Neuron (in vitro differentiated cells): ENCODE results near the gene MEPE.
"Not testable (repeated sequence)": the region's sequence is repeated elsewhere in the genome, so short reads cannot be mapped to it uniquely, and the experiment has no call there.

Experiments
- H2AFZ ChIP-seq: one replicate; pipeline ENCODE4 v1.6.1; 2013; ENCODE audit warnings: low read depth, mild to moderate bottlenecking, inconsistent platforms, low read length, moderate library complexity
- H3K27me3 ChIP-seq: one replicate; pipeline ENCODE4 v1.6.1; 2013; ENCODE audit warnings: low read length; ENCODE audit not compliant: insufficient read depth
- H3K36me3 ChIP-seq: one replicate; pipeline ENCODE4 v1.6.1; 2013; ENCODE audit warnings: low read length; ENCODE audit not compliant: insufficient read depth
- H3K4me1 ChIP-seq: one replicate; pipeline ENCODE4 v1.6.1; 2013; ENCODE audit warnings: low read length; ENCODE audit not compliant: insufficient read depth
- H3K4me3 ChIP-seq: 2 replicates; pipeline ENCODE4 v1.5.1; 2013; ENCODE audit warnings: mild to moderate bottlenecking, low read length, moderate library complexity
- H3K9me3 ChIP-seq: one replicate; pipeline ENCODE4 v1.6.1; 2013; ENCODE audit warnings: low read length

Gene MEPE

DNA sequence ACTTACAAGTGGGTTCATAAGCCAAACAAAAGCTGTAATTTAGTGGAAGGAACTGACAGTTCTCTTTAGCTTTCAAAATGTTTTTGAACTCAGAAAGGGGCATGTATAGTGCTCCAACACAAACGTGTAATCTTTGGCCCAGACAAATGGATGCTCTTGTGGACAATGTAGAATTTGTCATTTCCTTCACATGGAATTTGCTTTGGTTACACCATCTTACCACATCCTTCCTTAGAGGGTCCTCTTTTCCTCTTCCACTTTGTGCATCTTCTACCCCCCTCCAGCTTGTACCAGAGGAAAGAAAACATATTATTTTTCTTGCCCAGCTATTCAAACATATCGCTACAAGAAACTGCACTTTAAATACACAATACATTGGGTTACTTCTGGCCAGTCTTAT, 42.4 kb downstream of the MEPE start:
- H3K9me3 ChIP-seq: no peaks in the 10 kb centered on the region
- H3K27me3 ChIP-seq: no peaks in the 10 kb centered on the region
- no peak overlapping the region for H2AFZ ChIP-seq
- no peaks in the 10 kb centered on the region for H3K36me3 ChIP-seq
- H3K4me3 ChIP-seq: no peak overlapping the region
- peaks cover 1% of the 10 kb centered on the region for H3K4me1 ChIP-seq

DNA sequence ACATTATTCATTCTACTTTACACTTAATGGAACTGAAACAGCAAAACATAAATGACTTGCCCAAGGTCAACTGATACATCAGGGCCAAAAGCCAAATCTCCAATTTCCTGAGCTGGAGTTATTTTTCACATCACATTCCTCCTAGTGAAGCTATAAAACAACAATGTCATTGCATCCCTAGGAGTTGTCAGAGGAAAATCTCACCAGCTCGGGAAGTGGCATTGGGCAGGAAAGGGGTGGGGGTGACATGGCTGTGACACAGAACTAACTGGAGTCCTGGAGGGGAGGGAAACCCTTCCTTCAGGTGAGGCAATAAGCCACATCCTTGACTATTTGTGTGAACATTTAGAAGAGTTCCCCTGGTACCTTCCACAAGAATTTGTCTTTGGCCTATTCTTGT, 47.3 kb downstream of the MEPE start:
- H3K27me3 ChIP-seq: no peaks in the 10 kb centered on the region
- no peaks in the 10 kb centered on the region for H3K9me3 ChIP-seq
- no peak overlapping the region for H3K4me3 ChIP-seq
- peaks cover under 1% of the 10 kb centered on the region for H3K4me1 ChIP-seq
- H3K36me3 ChIP-seq: no peaks in the 10 kb centered on the region
- H2AFZ ChIP-seq: no peak overlapping the region

DNA sequence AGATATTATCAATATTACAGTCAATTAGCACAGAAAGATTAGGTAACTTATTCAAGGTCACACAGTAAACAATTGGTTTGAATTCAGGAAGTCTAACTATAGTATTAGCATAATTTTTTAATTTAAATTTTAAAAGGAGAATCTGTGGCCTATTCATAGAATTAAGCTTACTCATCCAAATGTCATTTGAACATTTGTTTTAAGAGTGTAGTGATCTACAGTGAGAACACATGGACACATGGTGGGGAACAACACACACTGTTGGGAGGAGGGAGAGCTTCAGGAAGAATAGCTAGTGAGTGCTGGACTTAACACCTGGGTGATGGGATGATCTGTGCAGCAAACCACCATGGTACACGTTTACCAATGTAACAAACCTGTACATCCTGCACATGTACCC, 48.3 kb downstream of the MEPE start:
- H3K9me3 ChIP-seq: no peaks in the 10 kb centered on the region
- H3K27me3 ChIP-seq: no peaks in the 10 kb centered on the region
- no peaks in the 10 kb centered on the region for H3K36me3 ChIP-seq
- H3K4me1 ChIP-seq: no peaks in the 10 kb centered on the region
- no peak overlapping the region for H2AFZ ChIP-seq
- no peak overlapping the region for H3K4me3 ChIP-seq

DNA sequence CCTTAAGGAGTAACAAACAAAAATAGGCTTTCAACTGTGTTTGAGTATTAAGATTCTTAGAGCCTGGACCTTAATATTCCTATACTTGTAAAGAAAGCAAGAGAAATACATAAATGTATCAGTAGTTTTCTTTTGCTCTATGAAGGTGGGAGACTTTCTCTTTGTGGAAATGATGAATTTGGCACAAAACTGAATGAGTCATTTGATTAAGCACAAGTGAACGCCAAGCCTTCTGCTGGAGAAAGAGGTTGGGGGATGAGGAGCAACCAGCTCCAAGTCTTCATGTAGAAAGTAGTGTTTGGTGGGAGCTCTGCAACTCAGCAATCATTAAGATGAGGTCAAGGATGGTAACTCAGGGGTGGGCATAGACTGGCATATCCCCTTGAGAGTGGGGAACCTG, 49.6 kb downstream of the MEPE start:
- Histone ChIP-seq H3K9me3 (no peaks in the 10 kb centered on the region), H2AFZ (no peak overlapping the region), H3K4me3 (no peak overlapping the region), H3K36me3 (no peaks in the 10 kb centered on the region), H3K4me1 (no peaks in the 10 kb centered on the region), H3K27me3 (no peaks in the 10 kb centered on the region)

DNA sequence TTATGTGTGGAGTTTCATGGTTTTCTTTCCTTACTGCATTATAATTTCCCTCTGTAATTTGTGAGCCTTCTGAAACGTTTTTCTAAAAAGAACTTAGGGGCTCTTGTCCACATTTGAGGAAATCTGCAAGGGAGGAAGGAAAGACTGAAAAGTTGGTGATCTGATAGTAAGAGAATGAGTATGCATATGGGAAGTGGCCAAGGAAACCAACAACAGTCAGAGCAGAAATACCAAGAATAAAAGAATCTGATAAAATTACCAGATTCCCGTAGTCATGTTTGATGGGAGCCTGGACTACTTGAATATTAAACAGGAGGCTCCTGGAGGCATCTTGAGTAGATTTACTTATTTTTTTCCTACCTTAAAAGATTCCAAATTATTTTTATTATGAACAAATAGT, 50.1 kb downstream of the MEPE start:
- H3K4me1 ChIP-seq: no peaks in the 10 kb centered on the region

DNA sequence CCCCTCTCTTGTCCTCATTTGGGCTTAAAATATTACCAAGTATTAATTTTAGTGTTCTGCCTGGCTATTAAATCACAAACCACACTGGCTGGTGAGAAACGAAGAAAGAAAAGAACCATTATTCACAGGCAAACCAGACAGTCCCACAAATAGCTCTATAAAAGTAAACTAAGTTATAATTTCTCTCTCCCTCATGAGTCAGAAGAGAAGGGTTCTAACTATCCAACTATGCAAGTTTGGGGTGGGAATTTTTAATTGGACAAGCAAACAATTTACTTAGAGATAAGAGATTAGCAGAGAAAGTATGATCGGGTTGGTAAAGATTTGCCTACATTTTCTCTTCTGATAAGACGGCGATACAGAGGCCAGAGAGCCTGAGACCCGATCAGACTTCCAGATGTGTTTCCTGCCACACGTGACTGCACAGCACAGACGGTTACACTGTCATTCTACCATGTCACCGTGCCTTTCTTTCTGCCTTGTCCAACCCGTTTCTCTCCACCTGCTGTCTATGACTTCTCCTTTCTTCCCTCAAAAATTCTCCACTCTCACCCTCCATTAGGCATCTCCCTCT, 52.3 kb downstream of the MEPE start:
- Histone ChIP-seq H3K36me3 (no peaks in the 10 kb centered on the region), H3K4me1 (no peaks in the 10 kb centered on the region), H3K9me3 (no peaks in the 10 kb centered on the region), H3K4me3 (no peak overlapping the region), H3K27me3 (no peaks in the 10 kb centered on the region), H2AFZ (no peak overlapping the region)

More for the DNA sequence above, 50.1 kb downstream of the MEPE start:
- Histone ChIP-seq H3K36me3 (no peaks in the 10 kb centered on the region), H2AFZ (no peak overlapping the region), H3K27me3 (no peaks in the 10 kb centered on the region), H3K4me3 (no peak overlapping the region), H3K9me3 (no peaks in the 10 kb centered on the region)

DNA sequence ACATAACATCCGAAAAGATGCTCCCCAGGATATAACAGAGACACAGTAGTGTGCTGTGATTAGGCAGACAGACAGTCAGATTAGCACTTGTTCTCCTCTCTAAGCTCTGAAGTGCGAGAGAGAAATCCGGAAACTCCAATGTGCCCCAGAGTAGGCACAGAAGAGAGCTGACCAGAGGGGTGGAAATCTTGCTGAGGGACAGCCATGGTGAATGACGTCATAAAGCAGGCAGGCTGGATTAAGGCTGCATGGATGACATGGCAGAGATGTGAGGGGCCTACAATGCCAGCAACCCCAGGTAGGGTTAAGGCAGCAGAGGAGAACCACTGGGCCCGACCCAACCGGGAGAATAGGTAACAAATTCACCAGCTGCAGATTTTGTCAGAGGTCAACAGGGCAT, 53.3 kb downstream of the MEPE start:
- H3K4me3 ChIP-seq: no peak overlapping the region
- H2AFZ ChIP-seq: no peak overlapping the region
- H3K9me3 ChIP-seq: no peaks in the 10 kb centered on the region
- no peaks in the 10 kb centered on the region for H3K4me1 ChIP-seq
- no peaks in the 10 kb centered on the region for H3K27me3 ChIP-seq
- H3K36me3 ChIP-seq: no peaks in the 10 kb centered on the region

DNA sequence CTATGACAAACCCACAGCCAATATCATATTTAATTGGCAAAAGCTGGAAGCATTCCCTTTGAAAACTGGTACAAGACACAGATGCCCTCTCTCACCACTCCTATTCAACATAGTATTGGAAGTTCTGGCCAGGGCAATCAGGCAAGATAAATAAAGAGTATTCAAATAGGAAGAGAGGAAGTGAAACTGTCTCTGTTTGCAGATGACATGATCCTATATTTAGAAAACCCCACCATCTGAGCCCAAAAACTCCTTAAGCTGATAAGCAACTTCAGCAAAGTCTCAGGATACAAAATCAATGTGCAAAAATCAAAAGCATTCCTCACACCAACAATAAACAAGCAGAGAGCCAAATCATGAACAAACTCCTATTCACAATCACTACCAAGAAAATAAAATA, 58.0 kb downstream of the MEPE start:
- not testable (repeated sequence) for H3K4me3 ChIP-seq, H3K9me3 ChIP-seq, H3K27me3 ChIP-seq, H3K36me3 ChIP-seq, H2AFZ ChIP-seq, H3K4me1 ChIP-seq

DNA sequence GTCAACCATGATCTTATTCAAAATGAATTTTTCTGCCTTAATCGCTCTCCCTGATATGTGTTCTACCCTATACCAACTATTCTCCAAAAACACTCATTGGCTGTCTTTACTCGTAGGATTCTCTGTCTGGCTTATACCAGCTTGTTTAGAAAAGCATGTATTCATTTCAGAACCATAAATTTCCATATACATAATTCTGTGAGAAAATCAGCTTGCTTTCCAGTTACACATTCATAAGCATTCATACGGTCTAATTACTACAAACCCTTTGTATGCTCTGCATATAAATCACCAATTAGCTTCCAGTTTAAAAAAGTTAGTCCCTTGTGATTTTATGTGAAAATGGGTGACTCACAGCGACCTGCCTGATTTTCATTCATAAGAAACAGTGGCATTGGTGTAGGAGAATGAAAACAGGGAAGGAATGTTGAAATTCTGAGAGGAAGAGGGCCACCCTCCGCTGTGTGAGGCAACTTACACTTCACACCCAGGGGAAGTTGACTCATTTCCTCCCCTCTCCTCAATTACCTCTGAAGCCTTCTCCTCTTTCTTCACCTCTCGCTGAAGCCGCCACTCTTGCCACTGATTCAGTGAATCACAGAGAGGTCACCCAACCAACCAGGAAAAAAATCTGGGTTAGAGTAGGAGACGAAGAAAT, 63.3 kb downstream of the MEPE start:
- Histone ChIP-seq H3K9me3 (no peaks in the 10 kb centered on the region), H3K27me3 (no peaks in the 10 kb centered on the region), H3K36me3 (no peaks in the 10 kb centered on the region), H3K4me1 (peaks cover 5% of the 10 kb centered on the region), H2AFZ (peak overlapping the region; percentile 56), H3K4me3 (no peak overlapping the region)
